Stimulated activated effector memory CD8-positive, alpha-beta T cell treated with anti-CD3 and anti-CD28 coated beads, Interleukin-12 subunit alpha, Interleukin-12 subunit beta, amount 100 ng/mL, for 72 hours (primary cell): ENCODE measurements around the gene TMPRSS5.
"Not testable (repeated sequence)": the region's sequence is repeated elsewhere in the genome, so short reads cannot be mapped to it uniquely, and the experiment has no call there.

Experiments
- ATAC-seq: fragments of 150-1000 bp; cut with Tn5 transposase; 2 replicates; pipeline ENCODE4 v1.10.0; 2021
- DNase-seq, 2 donors: peaks; one replicate each; pipeline ENCODE4 v3.0.0; 2021 to 2022; ENCODE audit warnings: low spot score in 2 of 2
- H3K27ac Mint-ChIP-seq: one replicate; pipeline ENCODE4 v1.8.0; 2022; ENCODE audit warnings: mild to moderate bottlenecking, mixed read lengths
- H3K36me3 Mint-ChIP-seq: one replicate; pipeline ENCODE4 v1.8.0; 2022; ENCODE audit warnings: mild to moderate bottlenecking, mixed read lengths
- H3K4me1 Mint-ChIP-seq: one replicate; pipeline ENCODE4 v1.8.0; 2022; ENCODE audit warnings: mixed read lengths
- H3K4me3 Mint-ChIP-seq: one replicate; pipeline ENCODE4 v1.8.0; 2022; ENCODE audit warnings: mild to moderate bottlenecking, mixed read lengths
- H3K9me3 Mint-ChIP-seq: one replicate; pipeline ENCODE4 v1.8.0; 2022; ENCODE audit warnings: mixed read lengths

TMPRSS5 gene

GRCh38 chr11:113705871-113706655, at the start of gene TMPRSS5:
TSS of gene TMPRSS5 (minus strand) at chr11:113706308. CDS start at chr11:113706224, 84 bp downstream.
- DNase-seq (no peak), ATAC-seq (no peak)
- no peaks in the 10 kb centered on the region for H3K36me3 Mint-ChIP-seq

GRCh38 chr11:113752932-113753331, 46.8 kb upstream of the TMPRSS5 start:
- Mint-ChIP-seq H3K36me3 (peaks cover 61% of the 10 kb centered on the region), H3K9me3 (no peaks in the 10 kb centered on the region), H3K27ac (no peak overlapping the region), H3K4me3 (no peak overlapping the region), H3K4me1 (no peaks in the 10 kb centered on the region)
- DNase-seq (no peak), ATAC-seq (no peak)

More at GRCh38 chr11:113705871-113706655, at the start of gene TMPRSS5:
- H3K9me3 Mint-ChIP-seq, result peaks cover 12% of the 10 kb centered on the region
- H3K4me3 Mint-ChIP-seq, result no peak within 1 kb of the TSS
- no peaks in the 10 kb centered on the region for H3K4me1 Mint-ChIP-seq
- no peak within 1 kb of the TSS for H3K27ac Mint-ChIP-seq

GRCh38 chr11:113736323-113736722, 30.2 kb upstream of the TMPRSS5 start:
- DNase-seq, result no peak
- Mint-ChIP-seq H3K9me3 (no peaks in the 10 kb centered on the region), H3K4me1 (no peaks in the 10 kb centered on the region), H3K4me3 (no peak overlapping the region), H3K27ac (no peak overlapping the region), H3K36me3 (peaks cover 97% of the 10 kb centered on the region)
- ATAC-seq, result peak; percentile 88

DNA sequence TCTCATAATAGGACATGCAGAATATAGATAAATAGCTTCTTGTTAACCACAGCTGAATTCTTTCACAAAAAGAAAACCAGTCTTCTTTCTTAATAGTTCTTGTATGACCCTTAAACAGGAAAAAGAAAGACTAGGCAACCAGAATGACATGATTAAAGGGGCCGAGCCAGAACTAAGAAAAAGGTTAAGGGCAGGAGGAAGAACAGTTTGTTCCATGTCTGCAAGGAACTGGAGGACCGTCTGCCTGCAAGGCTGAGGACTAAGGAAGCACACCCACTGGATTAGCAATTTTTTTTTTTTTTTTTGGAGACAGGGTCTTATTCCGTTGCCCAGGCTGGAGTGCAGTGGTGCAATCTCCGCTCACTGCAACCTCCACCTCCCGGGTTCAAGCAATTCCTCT, 26.0 kb upstream of the TMPRSS5 start:
- Mint-ChIP-seq H3K9me3 (no peaks in the 10 kb centered on the region), H3K4me3 (no peak overlapping the region), H3K36me3 (peaks cover 54% of the 10 kb centered on the region), H3K27ac (no peak overlapping the region), H3K4me1 (no peaks in the 10 kb centered on the region)
- ATAC-seq (no peak), DNase-seq (no peak)

GRCh38 chr11:113730887-113731726, 25.0 kb upstream of the TMPRSS5 start:
- Mint-ChIP-seq H3K9me3 (no peaks in the 10 kb centered on the region), H3K36me3 (peaks cover 44% of the 10 kb centered on the region), H3K4me1 (no peaks in the 10 kb centered on the region), H3K4me3 (no peak overlapping the region), H3K27ac (no peak overlapping the region)
- ATAC-seq (peak; percentile 37), DNase-seq (no peak)

GRCh38 chr11:113729456-113729855, 23.3 kb upstream of the TMPRSS5 start:
- Mint-ChIP-seq H3K4me3 (no peak overlapping the region), H3K4me1 (no peaks in the 10 kb centered on the region), H3K9me3 (no peaks in the 10 kb centered on the region), H3K36me3 (peaks cover 28% of the 10 kb centered on the region), H3K27ac (no peak overlapping the region)
- no peak for ATAC-seq
- no peak for DNase-seq

DNA sequence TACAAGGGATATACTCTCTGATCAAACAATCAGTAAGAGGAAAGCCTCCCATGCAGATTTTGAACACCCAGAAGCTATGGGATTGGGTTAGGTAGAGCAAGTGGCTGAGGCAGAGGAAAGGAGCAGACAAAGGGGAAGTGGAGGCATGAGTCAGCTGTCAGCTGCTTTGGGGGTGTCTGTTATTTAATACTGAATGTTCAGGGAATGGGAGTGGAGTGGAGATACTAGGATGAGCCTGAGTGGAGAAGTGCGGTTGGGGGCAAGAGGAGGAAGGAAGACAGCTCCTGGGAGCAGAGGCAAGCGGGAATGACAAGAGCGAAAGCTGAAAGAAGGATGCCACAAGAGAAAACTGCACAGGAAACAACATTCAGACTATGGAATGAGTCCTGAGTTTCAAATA, 22.7 kb upstream of the TMPRSS5 start:
- no peak overlapping the region for H3K27ac Mint-ChIP-seq
- ATAC-seq, result no peak
- DNase-seq, result no peak

GRCh38 chr11:113725913-113726312, 19.8 kb upstream of the TMPRSS5 start:
- H3K36me3 Mint-ChIP-seq, result no peaks in the 10 kb centered on the region
- no peak overlapping the region for H3K27ac Mint-ChIP-seq
- DNase-seq (no peak), ATAC-seq (no peak)
- H3K9me3 Mint-ChIP-seq, result no peaks in the 10 kb centered on the region
- no peaks in the 10 kb centered on the region for H3K4me1 Mint-ChIP-seq
- H3K4me3 Mint-ChIP-seq, result no peak overlapping the region

More for the DNA sequence above, 22.7 kb upstream of the TMPRSS5 start:
- no peak overlapping the region for H3K4me3 Mint-ChIP-seq
- no peaks in the 10 kb centered on the region for H3K4me1 Mint-ChIP-seq
- H3K9me3 Mint-ChIP-seq, result no peaks in the 10 kb centered on the region
- peaks cover 21% of the 10 kb centered on the region for H3K36me3 Mint-ChIP-seq

DNA sequence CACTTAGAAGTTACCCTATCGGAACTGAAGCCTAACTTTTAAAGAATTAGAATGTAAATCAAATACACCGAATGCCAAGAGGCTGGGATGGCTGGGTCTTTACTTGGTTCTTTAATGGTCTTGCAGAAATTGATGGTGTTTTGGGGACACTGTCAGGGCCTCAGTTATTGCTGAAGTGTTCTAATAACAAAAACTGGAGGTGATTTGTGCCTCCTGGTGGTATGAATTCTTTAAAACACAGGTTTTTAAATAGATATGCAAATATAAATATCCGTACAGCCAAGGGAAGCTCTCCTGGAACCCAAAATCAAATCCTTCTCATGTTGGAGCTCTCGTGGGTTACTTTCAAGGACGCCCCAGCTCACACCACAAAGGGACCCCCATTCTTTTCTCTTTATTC, 19.3 kb upstream of the TMPRSS5 start:
- Mint-ChIP-seq H3K27ac (no peak overlapping the region), H3K36me3 (no peaks in the 10 kb centered on the region), H3K4me3 (no peak overlapping the region), H3K4me1 (no peaks in the 10 kb centered on the region), H3K9me3 (no peaks in the 10 kb centered on the region)
- no peak for DNase-seq
- no peak for ATAC-seq

GRCh38 chr11:113724778-113725177, 18.7 kb upstream of the TMPRSS5 start:
- Mint-ChIP-seq H3K4me1 (no peaks in the 10 kb centered on the region), H3K36me3 (no peaks in the 10 kb centered on the region), H3K9me3 (no peaks in the 10 kb centered on the region), H3K4me3 (no peak overlapping the region), H3K27ac (no peak overlapping the region)
- ATAC-seq (no peak), DNase-seq (no peak)

GRCh38 chr11:113723787-113724186, 17.7 kb upstream of the TMPRSS5 start:
- Mint-ChIP-seq H3K4me3 (no peak overlapping the region), H3K27ac (no peak overlapping the region), H3K36me3 (no peaks in the 10 kb centered on the region), H3K9me3 (no peaks in the 10 kb centered on the region), H3K4me1 (no peaks in the 10 kb centered on the region)
- no peak for DNase-seq
- no peak for ATAC-seq

DNA sequence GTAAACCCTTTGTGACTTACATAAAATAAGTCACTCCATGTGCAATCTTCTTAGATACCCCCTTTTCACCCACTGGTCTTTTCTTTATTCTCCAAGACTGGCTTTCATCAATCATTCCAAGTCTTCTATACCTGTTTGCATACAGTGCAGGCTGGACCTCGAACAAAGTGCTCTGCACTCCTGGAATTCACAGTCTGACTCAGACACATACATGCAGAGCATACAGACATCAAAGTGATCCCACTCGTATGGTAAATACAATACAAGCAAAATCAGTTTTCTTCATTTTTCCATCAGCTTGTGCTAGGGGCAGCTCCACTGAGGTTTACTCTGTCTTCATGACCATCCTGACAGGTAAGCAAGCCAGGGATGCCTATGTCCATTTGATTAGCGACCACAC, 16.8 kb upstream of the TMPRSS5 start:
- Mint-ChIP-seq H3K4me1 (no peaks in the 10 kb centered on the region), H3K36me3 (no peaks in the 10 kb centered on the region), H3K9me3 (no peaks in the 10 kb centered on the region), H3K27ac (no peak overlapping the region), H3K4me3 (no peak overlapping the region)
- DNase-seq (no peak), ATAC-seq (no peak)

- Mint-ChIP-seq H3K27ac (no peak overlapping the region), H3K4me1 (no peaks in the 10 kb centered on the region), H3K9me3 (no peaks in the 10 kb centered on the region), H3K36me3 (no peaks in the 10 kb centered on the region), H3K4me3 (no peak overlapping the region)
- ATAC-seq, result no peak
- DNase-seq, result no peak
These were observed 16.1 kb upstream of the TMPRSS5 start for GRCh38 chr11:113722221-113722620.

DNA sequence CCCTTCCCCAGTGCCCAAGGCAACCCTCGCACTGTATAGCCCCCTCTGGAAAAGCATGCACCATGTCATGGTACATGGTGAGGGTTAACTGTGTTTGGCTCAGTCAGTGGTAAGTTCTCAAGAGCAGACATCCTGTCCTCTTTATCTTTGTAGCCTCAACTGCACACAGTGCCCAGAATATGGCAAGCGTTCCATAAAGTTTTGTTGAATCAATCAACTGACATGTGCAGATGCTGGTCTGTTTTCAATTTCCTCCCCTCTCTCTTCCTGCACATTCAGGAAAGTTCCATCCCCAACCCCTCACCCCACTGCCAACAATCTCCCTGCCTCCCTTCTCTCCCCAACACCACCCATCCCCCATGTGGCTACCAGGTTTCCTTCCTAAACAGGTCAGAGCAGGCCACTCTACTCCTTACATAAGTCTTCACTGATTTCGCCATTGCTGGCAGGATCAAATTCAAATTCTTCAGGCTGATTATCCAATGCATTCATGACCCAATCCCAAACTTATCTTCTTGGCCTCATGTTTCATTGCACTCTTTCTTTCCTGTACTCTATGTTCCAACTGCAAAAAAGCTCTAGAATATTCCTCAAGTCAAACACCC, 15.5 kb upstream of the TMPRSS5 start:
- no peaks in the 10 kb centered on the region for H3K36me3 Mint-ChIP-seq
- H3K4me3 Mint-ChIP-seq, result no peak overlapping the region
- no peaks in the 10 kb centered on the region for H3K9me3 Mint-ChIP-seq
- no peak for ATAC-seq
- no peak overlapping the region for H3K27ac Mint-ChIP-seq
- H3K4me1 Mint-ChIP-seq, result no peaks in the 10 kb centered on the region
- no peak for DNase-seq

DNA sequence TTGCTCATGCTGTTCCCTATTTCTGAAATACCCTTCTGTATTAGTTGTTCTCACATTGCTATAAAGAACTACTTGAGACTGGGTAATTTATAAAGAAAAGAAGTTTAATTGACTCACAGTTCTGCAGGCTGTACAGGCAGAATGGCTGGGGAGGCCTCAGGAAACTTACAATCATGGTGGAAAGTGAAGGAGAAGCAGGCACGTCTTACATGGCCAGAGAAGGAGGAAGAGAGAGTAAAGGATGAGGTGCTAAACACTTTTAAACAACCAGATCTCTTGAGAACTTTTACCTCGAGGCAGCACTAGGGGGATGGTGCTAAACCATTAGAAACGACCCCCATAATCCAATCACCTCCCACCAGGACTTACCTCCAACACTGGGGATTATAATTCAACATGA, 14.4 kb upstream of the TMPRSS5 start:
- ATAC-seq, H3K4me1 Mint-ChIP-seq, H3K27ac Mint-ChIP-seq, H3K4me3 Mint-ChIP-seq, DNase-seq, H3K36me3 Mint-ChIP-seq, H3K9me3 Mint-ChIP-seq: not testable (repeated sequence)
